ENCODE measurements around the gene EVI5. TPM values are rescaled to one million over a fixed set of nuclear protein-coding genes. Genes with fewer than 3 reads are reported as not detected.

Gene EVI5
- polyA plus RNA-seq, 1 donor from 2014 or later, result 8.5 TPM

- no peaks in the 10 kb centered on the region for H3K79me2 ChIP-seq (replicated peaks; ENCODE audit: insufficient read depth, low read length)
- H3K9me2 ChIP-seq (ENCODE audit: insufficient read depth, low read length), result no peaks in the 10 kb centered on the region
- H3K36me3 ChIP-seq (ENCODE audit: insufficient read depth, low read length), result no peaks in the 10 kb centered on the region
- H4K20me1 ChIP-seq (ENCODE audit: insufficient read depth), result no peaks in the 10 kb centered on the region
- TF ChIP-seq REST (IDR thresholded peaks at IDR 0.05; ENCODE audit: borderline replicate concordance) (no peak), SMC3 (conservative IDR thresholded peaks at IDR 0.05; ENCODE audit: poor library complexity) (no peak), MXI1 (conservative IDR thresholded peaks at IDR 0.05; ENCODE audit: poor library complexity, severe bottlenecking) (no peak), CTCF (IDR thresholded peaks at IDR 0.05; ENCODE audit: poor library complexity, severe bottlenecking) (no peak), POLR2AphosphoS5 (IDR thresholded peaks at IDR 0.05) (no peak), EP300 (conservative IDR thresholded peaks at IDR 0.05; ENCODE audit: poor library complexity, severe bottlenecking) (no peak), TAF1 (IDR thresholded peaks at IDR 0.05; ENCODE audit: low read depth) (no peak), RAD21 (conservative IDR thresholded peaks at IDR 0.05) (no peak), EZH2 (IDR thresholded peaks at IDR 0.05; ENCODE audit: borderline replicate concordance, insufficient read depth, low read length, poor library complexity, severe bottlenecking) (no peak)
- H3K9ac ChIP-seq (ENCODE audit: low read length), result no peak overlapping the region
- no peak overlapping the region for H3K27ac ChIP-seq (ENCODE audit: low read length)
- H3K4me2 ChIP-seq (ENCODE audit: low read length), result no peak overlapping the region
- no peaks in the 10 kb centered on the region for H3K27me3 ChIP-seq (ENCODE audit: insufficient read depth, low read depth, low read length)
- H2AFZ ChIP-seq (ENCODE audit: low read depth, low read length), result no peak overlapping the region
- no peak overlapping the region for H3K4me3 ChIP-seq (ENCODE audit: low read length)
- no peaks in the 10 kb centered on the region for H3K9me3 ChIP-seq (ENCODE audit: low read length)
- no peaks in the 10 kb centered on the region for H3F3A ChIP-seq (ENCODE audit: insufficient read depth, low read length, poor library complexity, severe bottlenecking)
Measured at GRCh38 chr1:92465256-92465647, 319.7 kb downstream of the EVI5 start.

- no peak overlapping the region for H2AFZ ChIP-seq (ENCODE audit: low read depth, low read length)
- no peaks in the 10 kb centered on the region for H3K36me3 ChIP-seq (ENCODE audit: insufficient read depth, low read length)
- no peak overlapping the region for H3K27ac ChIP-seq (ENCODE audit: low read length)
- H3K4me2 ChIP-seq (ENCODE audit: low read length), result no peak overlapping the region
- H3K27me3 ChIP-seq (ENCODE audit: insufficient read depth, low read depth, low read length), result no peaks in the 10 kb centered on the region
- H3K9ac ChIP-seq (ENCODE audit: low read length), result no peak overlapping the region
- H3F3A ChIP-seq (ENCODE audit: insufficient read depth, low read length, poor library complexity, severe bottlenecking), result no peaks in the 10 kb centered on the region
- H3K79me2 ChIP-seq (replicated peaks; ENCODE audit: insufficient read depth, low read length), result no peaks in the 10 kb centered on the region
- no peaks in the 10 kb centered on the region for H3K9me2 ChIP-seq (ENCODE audit: insufficient read depth, low read length)
- H3K9me3 ChIP-seq (ENCODE audit: low read length), result no peaks in the 10 kb centered on the region
- TF ChIP-seq EP300 (conservative IDR thresholded peaks at IDR 0.05; ENCODE audit: poor library complexity, severe bottlenecking) (no peak), MXI1 (conservative IDR thresholded peaks at IDR 0.05; ENCODE audit: poor library complexity, severe bottlenecking) (no peak), EZH2 (IDR thresholded peaks at IDR 0.05; ENCODE audit: borderline replicate concordance, insufficient read depth, low read length, poor library complexity, severe bottlenecking) (no peak), TAF1 (IDR thresholded peaks at IDR 0.05; ENCODE audit: low read depth) (no peak), SMC3 (conservative IDR thresholded peaks at IDR 0.05; ENCODE audit: poor library complexity) (no peak), RAD21 (conservative IDR thresholded peaks at IDR 0.05) (no peak), CTCF (IDR thresholded peaks at IDR 0.05; ENCODE audit: poor library complexity, severe bottlenecking) (no peak), REST (IDR thresholded peaks at IDR 0.05; ENCODE audit: borderline replicate concordance) (no peak), POLR2AphosphoS5 (IDR thresholded peaks at IDR 0.05) (no peak)
- H4K20me1 ChIP-seq (ENCODE audit: insufficient read depth), result no peaks in the 10 kb centered on the region
- no peak overlapping the region for H3K4me3 ChIP-seq (ENCODE audit: low read length)
Measured at GRCh38 chr1:92464588-92465255, 320.2 kb downstream of the EVI5 start.
